HepG2 (cell line): Measurements from ENCODE around the gene FRMD8. TPM values are rescaled to one million over a fixed set of nuclear protein-coding genes. Genes with fewer than 3 reads are reported as not detected.

ENCODE experiments used
- ATAC-seq: fragments of 200-7000 bp; cut with Tn5 transposase; 3 replicates; pipeline ENCODE4 v1.9.1; 2020; ENCODE audit warnings: mild to moderate bottlenecking, moderate library complexity
- BruUV-seq: library from RNA; stranded (reverse); fragments of 400-500 nt; replicated peaks from 2 replicates; lab custom pipeline; 2021; lab: Mats Ljungman, UMichigan
- CTCF ChIA-PET: fragments of 300-600 bp; formaldehyde crosslinking; extraction: SDS; loops from one replicate; lab custom pipeline; 2021; ENCODE audit warnings: low total read pairs, inconsistent platforms, low intra/inter-chr PET ratio; lab: Yijun Ruan, JAX
- POLR2A ChIA-PET: fragments of 350-600 bp; sonication (Branson Sonifier 250); formaldehyde crosslinking; loops from one replicate; lab custom pipeline; 2020; ENCODE audit warnings: antibody characterized with exemption, inconsistent platforms; lab: Yijun Ruan, JAX
- DNase-seq: peaks from one replicate; pipeline ENCODE4 v3.0.0-alpha.2; 2015; ENCODE audit warnings: low spot score
- FAIRE-seq: peaks from 3 replicates; lab custom pipeline; 2011; peaks lifted over from hg19 to GRCh38; lab: Jason Lieb, UNC
- H2AFZ ChIP-seq: one replicate; pipeline ENCODE4 v1.6.1; 2011; ENCODE audit warnings: low read length, inconsistent platforms
- H3K27ac ChIP-seq: fragments of 300-600 bp; 3 replicates; pipeline ENCODE4 v1.8.0; 2011; ENCODE audit warnings: mixed run types, mild to moderate bottlenecking, mixed read lengths, low read length, inconsistent platforms; ENCODE audit not compliant: insufficient read depth; ENCODE audit errors: extremely low read length
- H3K27me3 ChIP-seq, 2 experiments: fragments of 200-600 bp in 1 of 2; 2 replicates in 1 of 2; 3 replicates in 1 of 2; pipeline versions ENCODE4 v1.6.0 to v1.8.0; 2011; ENCODE audit warnings: low read length in 2 of 2, mild to moderate bottlenecking in 2 of 2, moderate library complexity in 2 of 2, inconsistent platforms in 1 of 2; ENCODE audit not compliant: insufficient read depth in 2 of 2, control insufficient read depth in 1 of 2
- H3K36me3 ChIP-seq, 2 experiments: fragments of 200-600 bp in 1 of 2; replicated peaks in 1 of 2; 2 replicates in 1 of 2; 3 replicates in 1 of 2; pipeline versions ENCODE4 v1.5.1 to v1.8.0; 2011; ENCODE audit warnings: low read length in 2 of 2, inconsistent platforms in 1 of 2; ENCODE audit not compliant: insufficient read depth in 2 of 2, control insufficient read depth in 1 of 2
- H3K4me1 ChIP-seq: 2 replicates; pipeline ENCODE4 v1.5.1; 2012; ENCODE audit warnings: low read length, inconsistent platforms; ENCODE audit not compliant: insufficient read depth
- H3K4me2 ChIP-seq: 2 replicates; pipeline ENCODE4 v1.6.0; 2011; ENCODE audit warnings: low read depth, low read length, inconsistent platforms
- H3K4me3 ChIP-seq, 3 experiments: fragments of 200-600 bp in 1 of 3; sonication (generic), shearing (Covaris generic) in 1 of 3; replicated peaks in 1 of 3; 2 replicates each; pipeline ENCODE4 v1.5.1; 2011 to 2016; ENCODE audit warnings: low read length in 3 of 3, inconsistent platforms in 2 of 3, low read depth in 2 of 3, mild to moderate bottlenecking in 2 of 3, control low read depth in 1 of 3, mixed read lengths in 1 of 3; ENCODE audit not compliant: insufficient read depth in 1 of 3
- H3K79me2 ChIP-seq: one replicate; pipeline ENCODE4 v1.6.1; 2011; ENCODE audit warnings: low read length, inconsistent platforms; ENCODE audit not compliant: insufficient read depth
- H3K9ac ChIP-seq: 2 replicates; pipeline ENCODE4 v1.6.0; 2011; ENCODE audit warnings: mild to moderate bottlenecking, low read depth, low read length, inconsistent platforms; ENCODE audit not compliant: insufficient read depth
- H3K9me3 ChIP-seq: 2 replicates; pipeline ENCODE4 v1.5.1; 2012; ENCODE audit warnings: mild to moderate bottlenecking, low read length
- H4K20me1 ChIP-seq: 2 replicates; pipeline ENCODE4 v1.6.0; 2011; ENCODE audit warnings: inconsistent platforms, mild to moderate bottlenecking, low read length, moderate library complexity; ENCODE audit not compliant: insufficient read depth
- FOXA1 ChIP-seq, 2 experiments: fragments of 450-650 bp in 1 of 2; sonication (generic) in 1 of 2; formaldehyde crosslinking in 1 of 2; IDR thresholded peaks; 2 replicates each; pipeline versions ENCODE4 v1.4.0 to v1.6.1; 2016 to 2020; ENCODE audit warnings: missing genetic modification reagents in 1 of 2
- ZBTB33 ChIP-seq: sonication (generic); formaldehyde crosslinking; IDR thresholded peaks from 2 replicates; pipeline ENCODE4 v1.4.0; 2020; ENCODE audit warnings: missing genetic modification reagents
- ZNF703 ChIP-seq: sonication (generic); formaldehyde crosslinking; IDR thresholded peaks from 2 replicates; pipeline ENCODE4 v1.5.1; 2020; ENCODE audit warnings: missing genetic modification reagents, mild to moderate bottlenecking, moderate library complexity, borderline replicate concordance
- whole genome bisulfite sequencing: methylation state at CpG from one replicate; pipeline ENCODE4 v1.1.6; 2017; ENCODE audit warnings: low lambda C conversion rate; 5-methylcytosine and 5-hydroxymethylcytosine counted together
- in situ Hi-C: cut with HindIII; loops from 2 replicates; pipeline ENCODE4 v1.10.0; 2017; ENCODE audit warnings: low pct_unique_long_range_greater_than_20kb; ENCODE audit not compliant: extremely low pct_ligation_motif_present
- intact Hi-C: fragments of 100-400 bp; cut with micrococcal nuclease; formaldehyde crosslinking; loops from one replicate; pipeline ENCODE4 v1.10.0; 2022; ENCODE audit not compliant: unreplicated experiment
- polyA plus RNA-seq, 8 experiments: library from polyadenylated mRNA; depleted of rRNA in 3 of 8; stranded (reverse) in 7 of 8; unstranded in 1 of 8; fragments of >200 nt; fragmentation: Illumina TruSeq in 4 of 8; extraction: Trizol in 4 of 8; gene quantifications; 2 replicates each; pipeline versions ENCODE4 v1.2.1 to v1.2.3, GENCODE V29; 2011 to 2016; ENCODE audit warnings: low read depth in 4 of 8, missing spikeins in 1 of 8, mixed read lengths in 1 of 8; ENCODE audit not compliant: insufficient read depth in 1 of 8
- total RNA-seq, 5 experiments: library from RNA; depleted of rRNA; stranded (reverse); fragments of >200 nt; fragmentation: Illumina TruSeq; extraction: Trizol; gene quantifications; 2 replicates each; pipeline ENCODE4 v1.2.3, GENCODE V29; 2016; ENCODE audit warnings: low read depth in 1 of 5

FRMD8 gene
- total and polyA plus RNA-seq, 2 of the 13 experiments (the other 11 are each of a cell fraction or from before 2014, with no cell fraction given) = 5.8 to 20.6 TPM

GRCh38 chr11:65377777-65378176 is 8.7 kb upstream of the FRMD8 start:
- POLR2A ChIA-PET = interaction anchor here (1.1 to 16.8 kb wide), 2 partner anchors 13 to 43 kb away, joined by 3 to 433 read pairs; partner anchors contain the start of gene NEAT1

More at GRCh38 chr11:65377777-65378176, 8.7 kb upstream of the FRMD8 start:
- H3K4me3 ChIP-seq = no peak overlapping the region
- peak; percentile 92 for TF ChIP-seq ZBTB33 (CRISPR knock-in tag)
- no peak for TF ChIP-seq ZNF703 (CRISPR knock-in tag)
- no peak for TF ChIP-seq FOXA1 (IDR thresholded peaks at IDR 0.05)
- 0 out of 2 replicates have a peak, but pooled peaks have one; percentile 48 for TF ChIP-seq FOXA1 (CRISPR knock-in tag; IDR thresholded peaks at IDR 0.05)
- peaks cover 0 to 2% of the 10 kb centered on the region in 2 experiments; a peak in 3 of 5 replicates for H3K27me3 ChIP-seq
- H3K79me2 ChIP-seq = no peaks in the 10 kb centered on the region
- BruUV-seq = no TSS peak
- ATAC-seq (no peak), FAIRE-seq (no peak), DNase-seq (no peak)
- H3K36me3 ChIP-seq = no peaks in the 10 kb centered on the region
- WGBS = 76% methylated on average over 8 of the region's 8 CpGs
- in situ Hi-C loops (no loop called here), intact Hi-C loops (no loop called here)
- H4K20me1 ChIP-seq = no peaks in the 10 kb centered on the region
- no peak overlapping the region for H3K27ac ChIP-seq
- H3K9ac ChIP-seq = no peak overlapping the region
- CTCF ChIA-PET = no interaction called here
- no peaks in the 10 kb centered on the region for H3K9me3 ChIP-seq
- peaks cover 80% of the 10 kb centered on the region for H3K4me1 ChIP-seq
- H3K4me2 ChIP-seq = peak overlapping the region; percentile 64; the same call in 1 of the 2 replicates
- H2AFZ ChIP-seq = no peak overlapping the region
